ENCODE results near the gene LAGE3. TPM values are rescaled to one million over a fixed set of nuclear protein-coding genes. Genes with fewer than 3 reads are reported as not detected.
"Not testable (repeated sequence)": the region's sequence is repeated elsewhere in the genome, so short reads cannot be mapped to it uniquely, and the experiment has no call there.

Gene LAGE3
- total and polyA plus RNA-seq, 2 of the 8 experiments (the other 6 are each of a cell fraction or from before 2014, with no cell fraction given): 44.5 to 102 TPM

GRCh38 chrX:154496591-154497137 lies 17.6 kb upstream of the LAGE3 start:
- H2BK5ac ChIP-seq (ENCODE audit: low read depth, low read length); H3K18ac ChIP-seq (ENCODE audit: extremely low read depth, low read length); H2BK120ac ChIP-seq (replicated peaks; ENCODE audit: low read depth, low read length); CTCF ChIA-PET (ENCODE audit: partially characterized antibody); H4K8ac ChIP-seq (ENCODE audit: extremely low read depth, insufficient read depth, low read length); H3K9ac ChIP-seq (replicated peaks in 1 of 4; ENCODE audit: extremely low read depth in 1 of 4, low read depth in 3 of 4, low read length in 3 of 4); FAIRE-seq; H4K20me1 ChIP-seq (replicated peaks in 1 of 2; ENCODE audit: control insufficient read depth in 1 of 2, insufficient read depth in 2 of 2, low read length in 2 of 2); H3K56ac ChIP-seq (replicated peaks; ENCODE audit: insufficient read length, low read depth, low read length); H2BK20ac ChIP-seq (ENCODE audit: low read length); H3K23me2 ChIP-seq (ENCODE audit: low read depth, low read length); H3K14ac ChIP-seq (ENCODE audit: insufficient read length); H3K4me2 ChIP-seq (ENCODE audit: insufficient read depth in 1 of 2, low read depth in 2 of 2, low read length in 2 of 2); H3K36me3 ChIP-seq (ENCODE audit: control insufficient read depth in 2 of 4, insufficient read depth in 4 of 4, low read length in 3 of 4); H2BK12ac ChIP-seq (ENCODE audit: low read depth, low read length); H4K5ac ChIP-seq (ENCODE audit: insufficient read length, low read depth, low read length); H3K27ac ChIP-seq (ENCODE audit: low read depth, low read length); H3K4me3 ChIP-seq (ENCODE audit: extremely low read depth in 1 of 4, insufficient read depth in 2 of 4, low read depth in 3 of 4, low read length in 4 of 4); H3K9me3 ChIP-seq (ENCODE audit: insufficient read depth in 2 of 2, low read depth in 1 of 2, low read length in 1 of 2); H3K23ac ChIP-seq (ENCODE audit: insufficient read length); H2AK5ac ChIP-seq (ENCODE audit: low read depth, low read length); H3K4me1 ChIP-seq (replicated peaks in 1 of 4; ENCODE audit: control insufficient read depth in 3 of 4, insufficient read depth in 4 of 4, low read length in 3 of 4); DNase-seq (ENCODE audit: low read depth in 1 of 2, low spot score in 2 of 2); H3K27me3 ChIP-seq (replicated peaks in 1 of 4; ENCODE audit: control insufficient read depth in 3 of 4, extremely low read depth in 1 of 4, insufficient read depth in 3 of 4, low read length in 3 of 4); POLR2A ChIA-PET (ENCODE audit: partially characterized antibody); H2AFZ ChIP-seq (ENCODE audit: low read length); H4K91ac ChIP-seq (replicated peaks; ENCODE audit: insufficient read length, low read length); H3K4ac ChIP-seq (replicated peaks; ENCODE audit: insufficient read length, low read depth, low read length); H3K79me1 ChIP-seq (ENCODE audit: low read depth, low read length); H3K79me2 ChIP-seq (ENCODE audit: control insufficient read depth in 1 of 2, insufficient read depth in 2 of 2, low read length in 2 of 2); H2BK15ac ChIP-seq (ENCODE audit: low read length): not testable (repeated sequence)
- 81% methylated on average over 3 of the region's 4 CpGs; no CpG with 5 or more reads in 1 of the 2 experiments for WGBS, 2 experiments (ENCODE audit: extremely low coverage in 1 of 2, insufficient coverage in 1 of 2, insufficient read length in 1 of 2, insufficient replicate concordance in 2 of 2, low coverage in 1 of 2, low lambda C conversion rate in 2 of 2, missing lambda C conversion rate in 1 of 2)
